Neural cell (in vitro differentiated cells): ENCODE data around the gene PPIG. TPM values are rescaled to one million over a fixed set of nuclear protein-coding genes. Genes with fewer than 3 reads are reported as not detected.

Experiments used
- H2AFZ ChIP-seq: fragments of 200-600, 300-800 bp; sonication (generic), shearing (Covaris generic); 2 replicates; pipeline ENCODE4 v1.6.0; 2014; ENCODE audit warnings: low read depth, mild to moderate bottlenecking, antibody characterized with exemption, low read length, moderate library complexity
- H3F3A ChIP-seq: fragments of 200-600 bp; shearing (Covaris generic); 2 replicates; pipeline ENCODE4 v1.6.1; 2016; ENCODE audit warnings: mild to moderate bottlenecking, moderate library complexity, mixed read lengths, antibody characterized with exemption, low read length; ENCODE audit not compliant: insufficient read depth, poor library complexity, severe bottlenecking
- H3K27ac ChIP-seq: fragments of 200-600, 300-800 bp; sonication (generic), shearing (Covaris generic); 2 replicates; pipeline ENCODE4 v1.5.1; 2014; ENCODE audit warnings: mild to moderate bottlenecking, low read length, moderate library complexity
- H3K27me3 ChIP-seq: fragments of 300-800, 200-600 bp; sonication (generic), shearing (Covaris generic); 2 replicates; pipeline ENCODE4 v1.6.0; 2014; ENCODE audit warnings: mild to moderate bottlenecking, low read depth, low read length, moderate library complexity; ENCODE audit not compliant: insufficient read depth
- H3K36me3 ChIP-seq: fragments of 300-800, 200-600 bp; sonication (generic), shearing (Covaris generic); 2 replicates; pipeline ENCODE4 v1.5.1; 2014; ENCODE audit warnings: mild to moderate bottlenecking, antibody characterized with exemption, low read length, moderate library complexity; ENCODE audit not compliant: insufficient read depth
- H3K4me2 ChIP-seq: fragments of 300-800, 200-600 bp; sonication (generic), shearing (Covaris generic); 2 replicates; pipeline ENCODE4 v1.6.0; 2014; ENCODE audit warnings: mild to moderate bottlenecking, low read length
- H3K4me3 ChIP-seq: fragments of 300-800, 200-600 bp; sonication (generic), shearing (Covaris generic); 2 replicates; pipeline ENCODE4 v1.5.1; 2014; ENCODE audit warnings: mild to moderate bottlenecking, low read length, moderate library complexity
- H3K79me2 ChIP-seq: fragments of 200-600 bp; shearing (Covaris generic); replicated peaks from 2 replicates; pipeline ENCODE4 v1.6.0; 2014; ENCODE audit warnings: mild to moderate bottlenecking, low read length, moderate library complexity; ENCODE audit not compliant: insufficient read depth
- H3K9ac ChIP-seq: fragments of 300-800, 200-600 bp; sonication (generic), shearing (Covaris generic); 2 replicates; pipeline ENCODE4 v1.6.1; 2016; ENCODE audit warnings: mild to moderate bottlenecking, low read length, mixed read lengths
- H3K9me2 ChIP-seq: fragments of 200-600 bp; shearing (Covaris generic); 2 replicates; pipeline ENCODE4 v1.6.1; 2016; ENCODE audit warnings: mild to moderate bottlenecking, low read length, mixed read lengths; ENCODE audit not compliant: insufficient read depth
- H3K9me3 ChIP-seq: fragments of 200-600, 300-800 bp; sonication (generic), shearing (Covaris generic); 2 replicates; pipeline ENCODE4 v1.6.1; 2016; ENCODE audit warnings: mild to moderate bottlenecking, mixed run types, low read length, moderate library complexity, mixed read lengths
- H4K20me1 ChIP-seq: fragments of 200-600 bp; shearing (Covaris generic); 2 replicates; pipeline ENCODE4 v1.6.1; 2016; ENCODE audit warnings: mild to moderate bottlenecking, mixed run types; ENCODE audit not compliant: insufficient read depth
- CTCF ChIP-seq: fragments of 450-650 bp; IDR thresholded peaks from 2 replicates; pipeline ENCODE4 v1.5.1; 2014; ENCODE audit warnings: antibody characterized with exemption, mild to moderate bottlenecking, moderate library complexity; ENCODE audit not compliant: poor library complexity, severe bottlenecking
- EP300 ChIP-seq: fragments of 450-650 bp; conservative IDR thresholded peaks from 2 replicates; pipeline ENCODE4 v1.6.1; 2014; ENCODE audit warnings: antibody characterized with exemption, mild to moderate bottlenecking, moderate library complexity; ENCODE audit not compliant: poor library complexity, severe bottlenecking
- EZH2 ChIP-seq: fragments of 200-600, 300-800 bp; shearing (Covaris generic), sonication (generic); IDR thresholded peaks from 2 replicates; pipeline ENCODE4 v1.6.1; 2014; ENCODE audit warnings: antibody characterized with exemption, low read length, borderline replicate concordance, mild to moderate bottlenecking; ENCODE audit not compliant: insufficient read depth, poor library complexity, severe bottlenecking
- MXI1 ChIP-seq: fragments of 450-650 bp; conservative IDR thresholded peaks from 2 replicates; pipeline ENCODE4 v1.6.1; 2014; ENCODE audit warnings: antibody characterized with exemption, mild to moderate bottlenecking; ENCODE audit not compliant: poor library complexity, severe bottlenecking
- POLR2AphosphoS5 ChIP-seq: IDR thresholded peaks from 2 replicates; pipeline ENCODE4 v1.6.1; 2012
- RAD21 ChIP-seq: fragments of 450-650 bp; conservative IDR thresholded peaks from 2 replicates; pipeline ENCODE4 v1.6.1; 2014; ENCODE audit warnings: antibody characterized with exemption, mild to moderate bottlenecking, moderate library complexity
- REST ChIP-seq: IDR thresholded peaks from 2 replicates; pipeline ENCODE4 v1.6.1; 2012; ENCODE audit warnings: borderline replicate concordance
- SMC3 ChIP-seq: fragments of 450-650 bp; conservative IDR thresholded peaks from 2 replicates; pipeline ENCODE4 v1.6.1; 2014; ENCODE audit warnings: antibody characterized with exemption, mild to moderate bottlenecking, moderate library complexity; ENCODE audit not compliant: poor library complexity
- TAF1 ChIP-seq: IDR thresholded peaks from 2 replicates; pipeline ENCODE4 v1.6.1; 2012; ENCODE audit warnings: low read depth
- polyA plus RNA-seq: library from polyadenylated mRNA; depleted of rRNA; stranded (reverse); fragments of >200 nt; gene quantifications from 2 replicates; pipeline ENCODE4 v1.2.3, GENCODE V29; 2014

PPIG gene
- polyA plus RNA-seq, 1 donor from 2014 or later: 45.0 TPM

GRCh38 chr2:169640104-169640503, 56.0 kb downstream of the PPIG start:
- H3K9me2 ChIP-seq: no peaks in the 10 kb centered on the region
- H2AFZ ChIP-seq: no peak overlapping the region
- no peaks in the 10 kb centered on the region for H3K79me2 ChIP-seq
- peaks cover 17% of the 10 kb centered on the region for H3K36me3 ChIP-seq
- no peak overlapping the region for H3K27ac ChIP-seq
- H3K27me3 ChIP-seq: no peaks in the 10 kb centered on the region
- no peak overlapping the region for H3K9ac ChIP-seq
- H3K4me2 ChIP-seq: no peak overlapping the region
- H3K9me3 ChIP-seq: no peaks in the 10 kb centered on the region
- no peaks in the 10 kb centered on the region for H3F3A ChIP-seq
- no peak for TF ChIP-seq POLR2AphosphoS5
- no peak for TF ChIP-seq EZH2
- H3K4me3 ChIP-seq: no peak overlapping the region
- H4K20me1 ChIP-seq: no peaks in the 10 kb centered on the region

GRCh38 chr2:169641464-169641863, 57.3 kb downstream of the PPIG start:
- Histone ChIP-seq H3K9me2 (no peaks in the 10 kb centered on the region), H3K27ac (no peak overlapping the region), H3K9ac (no peak overlapping the region), H3K4me3 (no peak overlapping the region), H3K36me3 (peaks cover 9% of the 10 kb centered on the region), H2AFZ (no peak overlapping the region), H3K4me2 (no peak overlapping the region), H3F3A (no peaks in the 10 kb centered on the region), H3K27me3 (no peaks in the 10 kb centered on the region), H3K9me3 (no peaks in the 10 kb centered on the region), H3K79me2 (no peaks in the 10 kb centered on the region), H4K20me1 (no peaks in the 10 kb centered on the region)
- TF ChIP-seq EZH2 (no peak), POLR2AphosphoS5 (no peak), CTCF (no peak), MXI1 (no peak), REST (no peak), TAF1 (no peak), SMC3 (no peak), RAD21 (no peak), EP300 (no peak)

GRCh38 chr2:169644173-169644572, 60.0 kb downstream of the PPIG start:
- no peaks in the 10 kb centered on the region for H3K36me3 ChIP-seq
- H3K79me2 ChIP-seq: no peaks in the 10 kb centered on the region
- H3K27me3 ChIP-seq: no peaks in the 10 kb centered on the region
- no peak for TF ChIP-seq POLR2AphosphoS5
- TF ChIP-seq EZH2: no peak
- no peak for TF ChIP-seq MXI1
- no peak for TF ChIP-seq CTCF
- no peak for TF ChIP-seq EP300
- TF ChIP-seq TAF1: no peak
- TF ChIP-seq SMC3: no peak
- TF ChIP-seq RAD21: no peak
- TF ChIP-seq REST: no peak
- H3K9me3 ChIP-seq: no peaks in the 10 kb centered on the region
- H3K4me2 ChIP-seq: no peak overlapping the region
- no peaks in the 10 kb centered on the region for H4K20me1 ChIP-seq
- H2AFZ ChIP-seq: no peak overlapping the region
- no peak overlapping the region for H3K27ac ChIP-seq
- no peaks in the 10 kb centered on the region for H3K9me2 ChIP-seq
- no peak overlapping the region for H3K4me3 ChIP-seq
- no peaks in the 10 kb centered on the region for H3F3A ChIP-seq
- H3K9ac ChIP-seq: no peak overlapping the region
